NB4 (cell line): ENCODE measurements around the gene PIP5K1C.

ENCODE experiments used
- CTCF ChIP-seq: IDR thresholded peaks from one replicate; pipeline ENCODE4 v1.5.1; 2012; ENCODE audit warnings: low read depth, low read length
- POLR2A ChIP-seq: IDR thresholded peaks from 2 replicates; pipeline ENCODE4 v1.6.1; 2011; ENCODE audit warnings: mild to moderate bottlenecking; ENCODE audit not compliant: insufficient read length; ENCODE audit errors: extremely low read depth
- TF ChIP-seq, protein P1 (sequence below): IDR thresholded peaks from 2 replicates; pipeline ENCODE4 v1.6.1; 2011; ENCODE audit warnings: low read depth, low read length

GRCh38 chr19:3637621-3638020, 62.6 kb downstream of the PIP5K1C start:
- no peak for TF ChIP-seq POLR2A
- no peak for TF ChIP-seq CTCF
- TF ChIP-seq, protein P1, sequence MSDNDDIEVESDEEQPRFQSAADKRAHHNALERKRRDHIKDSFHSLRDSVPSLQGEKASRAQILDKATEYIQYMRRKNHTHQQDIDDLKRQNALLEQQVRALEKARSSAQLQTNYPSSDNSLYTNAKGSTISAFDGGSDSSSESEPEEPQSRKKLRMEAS: no peak
